Choroid plexus epithelial cell (primary cell): Measurements from ENCODE around the gene PTH2R.

Experiments
- DNase-seq: peaks from one replicate; pipeline ENCODE4 v3.0.0-alpha.2; 2010; ENCODE audit warnings: low read depth
- H3K4me3 ChIP-seq: 2 replicates; pipeline ENCODE4 v1.5.1; 2011; ENCODE audit warnings: low read depth, mild to moderate bottlenecking, control low read depth, low read length, moderate library complexity
- CTCF ChIP-seq: conservative IDR thresholded peaks from 2 replicates; pipeline ENCODE4 v1.5.1; 2011; ENCODE audit warnings: low read depth, mild to moderate bottlenecking, control low read depth, inconsistent platforms, low read length, moderate library complexity

Gene PTH2R

GRCh38 chr2:208399201-208399600 lies 7.4 kb upstream of the PTH2R start:
- DNase-seq = no peak
- no peak overlapping the region for H3K4me3 ChIP-seq
- TF ChIP-seq CTCF = no peak

- peak; percentile 46 for DNase-seq
- no peak overlapping the region for H3K4me3 ChIP-seq
Measured at GRCh38 chr2:208407667-208408066, 1.1 kb downstream of the PTH2R start.

GRCh38 chr2:208413931-208414330 lies 7.3 kb downstream of the PTH2R start:
- no peak for DNase-seq
- no peak for TF ChIP-seq CTCF
- H3K4me3 ChIP-seq = no peak overlapping the region

More at GRCh38 chr2:208407667-208408066, 1.1 kb downstream of the PTH2R start:
- peak; percentile 53 for TF ChIP-seq CTCF

- H3K4me3 ChIP-seq = no peak overlapping the region
- no peak for DNase-seq
- TF ChIP-seq CTCF = no peak
Measured at GRCh38 chr2:208415255-208415654, 8.7 kb downstream of the PTH2R start.

GRCh38 chr2:208415897-208416296 lies 9.3 kb downstream of the PTH2R start:
- DNase-seq = no peak
- H3K4me3 ChIP-seq = no peak overlapping the region
- TF ChIP-seq CTCF = no peak

- H3K4me3 ChIP-seq = no peak overlapping the region
- no peak for TF ChIP-seq CTCF
- DNase-seq = no peak
Measured at GRCh38 chr2:208426412-208427045, 19.9 kb downstream of the PTH2R start.

GRCh38 chr2:208437755-208438154 lies 31.2 kb downstream of the PTH2R start:
- H3K4me3 ChIP-seq = no peak overlapping the region
- TF ChIP-seq CTCF = no peak
- no peak for DNase-seq
